IPS DF 19.7 (cell line): ENCODE measurements around the gene FLVCR1.
A peak's percentile ranks its signal among the peaks of the same experiment; 100 is the strongest.
"Not testable (repeated sequence)": the region's sequence is repeated elsewhere in the genome, so short reads cannot be mapped to it uniquely, and the experiment has no call there.

Experiments
- DNase-seq: peaks from one replicate; pipeline ENCODE4 v3.0.0-alpha.2; 2013; ENCODE audit warnings: low read depth, low spot score

Gene FLVCR1

DNA sequence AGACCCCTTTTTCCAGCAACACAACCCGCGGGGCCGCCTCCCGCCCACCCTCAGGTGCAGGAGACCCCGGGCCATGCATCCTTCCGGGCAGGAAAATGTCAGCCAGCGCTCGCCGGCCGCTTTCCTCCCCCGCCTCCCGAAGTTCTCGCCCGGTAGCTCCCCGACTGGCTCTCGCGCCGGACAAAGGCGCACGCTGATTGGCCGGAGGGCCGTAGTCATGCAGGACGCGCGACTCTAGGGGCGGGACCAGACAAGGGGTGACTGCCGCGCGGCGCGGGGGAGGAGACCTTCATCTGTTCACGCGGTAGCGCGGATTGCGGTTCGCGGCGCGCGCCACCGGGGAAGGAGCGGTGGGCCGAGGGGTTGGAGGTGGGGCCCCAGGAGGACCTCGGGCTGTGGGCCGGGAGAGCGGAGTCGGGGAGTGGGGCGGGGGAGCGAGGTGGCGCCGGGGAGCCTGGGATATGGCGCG is at the start of gene FLVCR1:
Gene FLVCR1 (plus strand): TSS at position 284 of the 469 bp plus-strand sequence. CDS start 178 bp downstream, at position 462.
- DNase-seq = peak; percentile 73

DNA sequence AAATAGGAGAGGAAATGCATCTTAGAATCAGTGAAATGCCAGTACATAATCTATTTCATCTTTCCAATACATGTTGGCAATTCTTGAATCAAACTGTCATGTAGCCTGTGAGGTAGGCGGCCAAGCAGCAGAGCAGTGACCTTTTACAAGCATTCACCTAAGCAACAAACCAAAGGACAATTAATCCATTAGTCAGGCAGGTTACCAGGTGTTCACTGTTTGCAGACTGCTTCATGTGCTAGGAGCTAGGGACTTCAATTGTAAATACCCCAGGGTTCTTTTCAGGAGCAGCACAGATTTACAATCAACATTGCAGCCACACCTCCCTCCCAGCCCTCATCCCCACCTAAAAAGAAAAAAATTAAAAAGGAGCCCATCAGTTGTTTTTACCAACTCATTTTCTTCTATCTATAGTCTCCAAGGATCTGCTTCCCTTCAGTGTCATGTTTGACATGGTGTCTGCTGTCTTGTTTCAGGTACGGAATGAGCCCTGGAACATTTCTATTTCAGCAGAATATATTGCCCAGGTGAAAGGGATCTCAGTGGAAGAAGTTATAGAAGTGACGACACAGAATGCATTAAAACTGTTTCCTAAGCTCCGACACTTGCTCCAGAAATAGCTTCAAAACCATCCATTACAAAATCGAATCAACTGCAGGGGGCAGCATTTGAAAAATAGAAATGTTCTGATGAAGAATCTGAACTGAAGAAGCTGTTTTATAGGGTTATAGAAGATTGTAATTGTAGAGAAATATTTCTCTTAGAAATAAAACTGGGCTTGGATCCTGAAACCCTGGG is 43.3 kb upstream of the FLVCR1 start:
- no peak for DNase-seq

DNA sequence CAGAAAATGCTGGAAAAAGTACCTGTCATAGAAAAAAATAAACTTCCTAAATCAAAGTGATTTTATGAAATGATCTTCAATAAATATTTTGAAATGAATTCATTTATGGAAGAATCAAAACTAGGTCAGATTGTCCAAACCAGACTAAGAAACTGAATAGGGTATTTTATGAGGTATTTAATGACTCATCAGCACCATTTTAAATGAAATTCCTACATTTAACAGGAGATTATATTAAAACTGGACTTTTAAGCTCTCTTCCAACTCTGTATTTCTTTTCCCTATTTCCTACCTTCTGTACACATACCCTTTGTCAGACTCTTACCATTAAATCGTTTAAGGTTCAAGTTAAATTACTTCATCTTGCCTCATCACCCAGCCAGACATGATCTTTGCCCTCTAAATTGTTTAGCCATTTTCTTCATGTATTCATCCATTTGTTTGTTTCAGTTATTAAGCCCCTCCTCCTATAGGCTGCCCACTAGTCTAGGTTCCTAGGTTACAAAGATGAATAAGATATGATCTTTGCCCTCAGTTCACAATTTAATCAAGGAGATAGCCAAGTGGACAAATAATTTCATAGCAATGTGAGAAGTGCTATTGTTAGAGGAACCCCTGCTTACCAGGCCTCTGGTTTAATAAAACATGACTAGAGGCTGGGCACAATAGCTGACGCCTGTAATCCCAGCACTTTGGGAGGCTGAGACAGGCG is 41.4 kb upstream of the FLVCR1 start:
- DNase-seq = no peak

DNA sequence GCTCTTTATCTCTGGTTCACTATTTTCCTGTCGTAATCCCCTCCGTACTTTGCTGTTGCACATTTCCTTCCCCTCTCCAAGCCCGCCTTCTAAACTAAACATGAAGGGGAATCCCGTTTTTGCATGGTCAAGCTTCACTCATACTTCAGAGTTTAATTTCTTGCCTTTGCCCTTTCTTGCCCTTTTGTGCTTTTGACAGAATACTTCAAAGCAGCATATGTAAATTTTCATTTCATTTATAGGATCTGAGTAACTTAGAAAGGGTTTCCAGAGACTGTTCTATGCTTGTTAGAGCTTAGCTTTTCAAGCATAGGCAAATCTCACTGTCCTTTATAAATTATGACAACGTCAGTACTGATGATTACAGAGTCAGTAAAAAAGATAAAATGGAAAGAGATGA is 38.3 kb upstream of the FLVCR1 start:
- no peak for DNase-seq

DNA sequence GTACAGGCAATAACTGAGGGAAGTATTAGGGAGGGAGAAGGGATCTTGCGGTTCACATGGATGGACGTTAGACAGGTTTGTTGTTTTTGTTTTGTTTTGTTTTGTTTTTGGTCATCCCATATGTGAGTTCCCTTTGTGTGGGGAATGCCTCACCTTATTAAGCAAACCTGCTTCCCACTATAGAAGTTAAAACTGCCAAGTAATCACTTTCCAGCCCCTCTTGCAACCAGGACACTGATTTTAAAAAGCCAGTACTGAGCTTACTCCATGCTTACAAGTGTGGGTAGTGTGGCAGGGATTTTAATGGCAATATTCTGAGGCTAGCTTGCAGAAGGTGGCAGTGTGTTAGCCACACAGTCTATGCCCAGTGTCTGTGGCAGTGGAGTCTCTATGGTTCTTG is 37.1 kb upstream of the FLVCR1 start:
- no peak for DNase-seq

DNA sequence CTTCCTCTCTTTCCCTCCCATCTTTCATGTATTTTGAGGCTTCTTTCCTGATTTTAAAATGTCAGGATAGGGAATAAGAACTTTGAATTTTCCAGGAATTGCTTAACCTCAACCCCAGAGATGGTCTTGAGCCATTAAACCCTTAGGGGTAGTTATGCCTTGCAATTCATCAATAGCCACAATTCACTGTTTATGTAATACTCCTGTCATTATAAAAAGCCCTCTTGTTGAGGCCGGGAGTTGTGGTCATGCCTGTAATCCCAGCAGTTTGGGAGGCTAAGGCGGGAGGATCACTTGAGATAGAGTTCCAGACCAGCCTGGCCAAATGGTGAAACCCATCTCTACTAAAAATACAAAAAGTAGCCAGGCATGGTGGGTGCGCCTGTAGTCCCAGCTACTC is 35.1 kb upstream of the FLVCR1 start:
- DNase-seq = no peak

DNA sequence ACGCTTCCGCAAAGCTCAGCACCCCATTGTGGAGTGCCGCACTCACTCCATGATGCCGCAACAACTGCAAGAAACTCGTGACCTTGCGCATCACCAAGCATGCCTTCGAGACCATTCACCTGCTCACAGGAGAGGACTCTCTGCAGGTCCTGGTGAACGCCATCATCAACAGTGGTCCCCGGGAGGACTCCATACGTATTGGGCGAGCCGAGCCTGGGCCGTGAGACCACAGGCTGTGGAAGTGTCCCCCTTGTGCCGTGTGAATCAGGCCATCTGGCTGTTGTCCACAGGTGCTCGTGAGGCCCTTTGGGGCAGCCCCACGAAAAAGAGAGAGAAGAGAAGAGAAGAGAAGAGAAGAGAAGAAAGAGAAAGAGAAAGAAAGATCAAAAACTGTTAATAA is 33.9 kb upstream of the FLVCR1 start:
- DNase-seq = no peak

DNA sequence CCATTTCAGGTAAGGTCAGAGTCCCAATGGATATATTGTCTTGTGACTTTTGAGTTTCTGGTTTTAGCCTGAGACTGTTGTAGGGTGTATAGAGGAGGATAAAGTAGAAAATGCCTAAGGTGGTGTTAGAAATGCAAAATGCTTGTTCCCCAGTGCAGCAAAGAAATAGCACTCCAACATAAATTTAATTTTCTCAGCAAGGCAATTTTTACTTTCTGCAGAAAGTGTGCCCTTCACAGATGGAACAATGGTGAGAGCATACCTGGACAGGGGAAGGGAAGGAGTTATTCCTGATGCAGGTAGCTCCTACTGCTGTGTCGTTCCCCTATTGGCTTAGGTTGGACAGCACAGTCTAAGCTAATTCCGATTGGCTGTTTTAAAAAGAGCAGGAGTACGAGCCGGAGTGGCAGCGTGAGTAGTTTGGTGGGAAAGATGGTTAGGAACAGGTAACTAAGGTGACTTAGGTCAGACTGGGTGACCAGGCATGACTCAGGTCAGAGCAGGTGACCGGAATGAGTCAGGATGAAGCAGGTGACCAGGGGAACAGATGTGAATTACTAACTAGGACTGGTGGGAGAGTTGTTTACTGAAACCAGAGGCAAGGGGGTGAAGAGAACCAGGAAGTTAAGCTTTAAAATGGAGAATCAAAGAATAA is 32.1 kb upstream of the FLVCR1 start:
- no peak for DNase-seq

DNA sequence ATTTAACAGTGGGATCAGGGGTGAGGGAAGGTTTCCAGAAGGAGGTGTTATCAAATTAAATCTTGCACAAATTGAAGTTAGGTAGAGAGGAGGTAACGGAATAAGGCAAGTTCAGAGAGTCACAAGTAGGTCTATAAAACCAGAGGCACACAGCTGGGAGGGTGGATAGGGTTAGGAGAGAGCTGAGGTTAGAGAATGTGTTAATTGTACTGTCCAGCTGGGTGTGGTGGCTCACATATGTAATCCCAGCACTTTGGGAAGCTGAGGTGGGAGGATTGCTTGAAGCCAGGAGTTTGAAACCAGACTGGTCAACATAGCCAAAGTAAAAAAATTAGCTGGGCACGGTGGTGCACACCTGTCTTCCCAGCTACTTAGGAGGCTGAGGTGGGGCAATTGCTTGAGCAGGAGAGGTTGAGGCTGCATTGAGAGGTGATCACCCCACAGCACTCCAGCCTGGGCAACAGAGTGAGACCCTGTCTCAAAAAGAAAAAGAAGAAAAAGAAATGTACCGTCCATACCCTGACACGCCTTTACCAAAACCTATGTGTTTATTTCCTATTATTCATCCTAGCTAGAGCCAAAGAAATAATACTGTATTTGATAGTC is 30.8 kb upstream of the FLVCR1 start:
- no peak for DNase-seq

DNA sequence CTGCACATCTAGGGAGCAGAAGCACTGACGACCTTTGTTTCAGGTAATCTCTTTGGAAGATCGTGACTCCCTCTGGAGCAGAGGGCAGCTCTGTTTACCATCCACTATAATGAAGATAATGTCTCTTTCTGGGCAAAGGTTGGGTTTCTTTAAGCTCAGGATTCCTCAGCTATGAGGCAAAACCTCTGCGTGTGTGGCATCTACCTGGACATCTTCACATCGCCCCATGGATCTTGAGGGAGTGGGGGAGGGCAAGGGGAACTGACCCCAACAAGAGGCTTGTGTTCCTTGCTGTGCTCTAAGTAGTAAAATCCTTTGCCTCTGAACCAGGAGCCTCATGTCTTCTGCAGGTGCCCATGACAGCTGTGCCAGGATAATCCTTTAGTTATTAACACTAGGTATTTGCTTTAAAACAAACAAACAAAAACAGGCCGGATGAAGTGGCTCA is 30.2 kb upstream of the FLVCR1 start:
- DNase-seq = no peak

DNA sequence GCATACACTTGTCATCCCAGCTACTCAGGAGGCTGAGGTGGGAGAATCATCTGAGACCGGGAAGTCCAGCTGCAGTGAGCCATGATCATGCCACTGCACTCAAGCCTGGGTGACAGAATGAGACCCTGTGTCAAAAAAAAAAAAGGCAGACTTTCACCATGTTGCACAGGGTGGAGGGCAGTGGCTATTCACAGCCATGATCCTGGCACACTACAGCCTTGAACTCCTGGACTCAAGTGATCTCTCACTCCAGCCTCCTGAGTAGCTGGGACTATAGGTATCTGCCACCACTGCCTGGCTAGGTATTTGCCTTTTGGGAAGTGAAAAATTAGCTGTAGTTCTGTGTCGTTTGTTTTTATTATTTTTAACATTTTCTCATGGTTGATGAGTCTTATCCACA is 29.7 kb upstream of the FLVCR1 start:
- DNase-seq = no peak

DNA sequence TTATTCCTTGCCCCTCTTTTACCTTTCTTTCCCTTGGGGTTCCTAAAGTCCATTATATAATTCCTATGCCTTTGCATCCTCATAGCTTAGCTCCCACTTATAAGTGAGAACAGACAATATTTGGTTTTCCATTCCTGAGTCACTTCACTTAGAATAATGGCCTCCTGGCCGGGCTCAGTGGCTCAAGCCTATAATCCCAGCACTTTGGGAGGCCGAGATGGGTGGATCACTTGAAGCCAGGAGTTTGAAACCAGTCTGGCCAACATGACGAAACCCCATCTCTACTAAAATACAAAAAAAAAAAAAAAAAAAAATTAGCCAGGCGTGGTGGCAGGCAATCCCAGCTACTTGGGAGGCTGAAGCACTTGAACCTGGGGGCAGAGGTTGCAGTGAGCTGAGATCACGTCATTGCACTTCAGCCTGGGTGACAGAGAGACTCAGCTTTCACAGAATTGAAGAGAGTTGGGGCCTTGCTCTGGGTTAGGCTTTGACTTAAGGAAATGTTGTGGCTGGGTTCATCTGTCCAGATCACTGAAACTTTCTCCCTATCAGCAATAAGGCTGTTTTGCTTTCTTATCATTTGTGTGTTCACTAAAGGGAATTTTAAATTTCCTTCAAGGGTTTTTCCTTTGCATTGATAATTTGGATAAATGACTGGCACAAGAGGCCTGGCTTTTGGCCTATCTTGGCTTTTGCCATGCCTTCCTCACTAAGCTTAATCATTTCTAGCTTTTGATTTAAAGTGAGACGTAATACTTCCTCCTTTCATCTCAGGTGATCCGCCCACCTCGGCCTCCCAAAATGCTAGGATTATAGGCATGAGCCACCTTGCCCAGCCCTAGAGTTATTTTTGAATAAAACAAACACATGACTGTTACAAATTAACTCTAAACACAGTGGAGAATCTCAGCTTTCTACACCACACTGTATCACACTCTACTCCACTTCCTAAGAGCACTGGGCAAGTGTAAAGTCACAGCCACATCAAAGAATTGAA is 24.6 kb upstream of the FLVCR1 start:
- DNase-seq = not testable (repeated sequence)

DNA sequence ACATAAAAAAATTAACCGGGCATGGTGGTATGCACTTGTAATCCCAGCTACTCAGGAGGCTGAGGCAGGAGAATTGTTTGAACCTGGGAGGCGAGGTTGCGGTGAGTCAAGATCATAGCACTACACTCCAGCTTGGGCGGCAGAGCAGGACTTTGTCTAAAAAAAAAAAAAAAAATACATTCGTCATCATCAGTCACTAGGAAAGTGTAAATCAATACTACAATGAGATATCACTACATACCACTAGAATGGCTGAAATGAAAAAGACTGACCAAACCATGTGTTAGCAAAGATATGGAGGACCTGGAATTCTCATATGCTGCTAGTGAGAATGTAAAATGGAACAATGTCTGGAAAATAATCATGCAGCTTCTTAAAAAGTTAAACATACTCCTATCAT is 19.9 kb upstream of the FLVCR1 start:
- DNase-seq = no peak

DNA sequence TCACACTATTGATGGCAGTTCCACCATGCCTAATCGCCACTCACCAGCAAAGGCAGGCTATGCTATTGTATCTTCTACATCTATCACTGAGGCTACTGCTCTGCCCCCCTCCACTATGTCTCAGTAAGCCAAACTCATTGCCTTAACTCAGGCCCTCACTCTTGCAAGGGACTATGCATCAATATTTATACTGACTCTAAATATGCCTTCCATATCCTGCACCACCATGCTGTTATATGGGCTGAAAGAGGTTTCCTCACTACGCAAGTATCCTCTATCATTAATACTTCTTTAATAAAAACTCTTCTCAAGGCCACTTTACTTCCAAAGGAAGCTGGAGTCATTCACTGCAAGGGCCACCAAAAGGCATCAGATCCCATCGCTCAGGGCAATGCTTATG is 13.6 kb upstream of the FLVCR1 start:
- not testable (repeated sequence) for DNase-seq

DNA sequence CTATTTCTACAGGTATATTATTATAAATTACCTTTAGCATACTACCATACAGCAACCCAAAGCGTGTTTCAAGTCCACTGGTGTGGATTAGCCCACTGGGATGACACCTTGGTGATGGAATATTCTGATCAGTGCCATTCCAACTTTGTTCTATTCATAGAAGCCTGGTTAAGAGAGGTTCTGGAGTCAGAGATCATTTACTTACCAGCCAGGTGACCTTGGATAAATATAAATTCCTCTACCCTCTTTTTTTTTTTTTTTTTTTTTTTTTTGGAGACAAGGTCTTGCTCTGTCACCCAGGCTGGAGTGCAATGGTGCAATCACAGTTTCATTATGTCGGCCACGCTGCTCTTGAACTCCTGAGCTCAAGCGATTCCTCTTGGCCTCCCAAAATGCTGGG is 10.5 kb upstream of the FLVCR1 start, which contains the start of gene SPATA45:
Gene SPATA45 (minus strand): TSS at position 101 of the 400 bp plus-strand sequence. CDS start 11,500 bp downstream, outside the sequence.
- no peak for DNase-seq

DNA sequence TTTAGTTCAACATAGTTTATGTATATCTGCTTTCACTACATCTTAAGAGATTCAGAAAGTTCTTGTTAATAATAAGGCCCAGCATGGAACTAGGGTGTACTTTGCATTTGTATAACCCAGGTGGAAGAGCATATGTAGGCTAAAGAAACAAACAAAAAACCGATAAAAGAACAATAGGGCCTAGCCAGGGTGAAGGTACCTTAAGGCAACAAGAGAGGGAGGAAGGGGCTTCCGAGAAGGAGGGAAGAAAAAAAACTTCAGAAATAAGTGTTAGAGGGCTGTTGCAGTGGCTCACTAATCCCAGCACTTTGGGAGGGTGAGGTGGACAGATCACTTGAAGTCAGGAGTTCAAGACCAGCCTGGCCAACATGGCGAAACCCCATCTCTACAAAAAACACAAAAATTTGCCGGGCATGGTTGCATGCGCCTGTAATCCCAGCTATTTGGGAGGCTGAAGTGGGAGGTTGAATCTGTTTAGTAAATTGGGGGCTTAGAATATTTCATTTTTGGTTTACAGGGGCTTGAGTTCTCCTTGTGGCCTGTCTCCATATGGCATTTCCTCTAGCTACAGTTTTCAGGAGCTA is 5.9 kb upstream of the FLVCR1 start:
- peak; percentile 85 for DNase-seq

DNA sequence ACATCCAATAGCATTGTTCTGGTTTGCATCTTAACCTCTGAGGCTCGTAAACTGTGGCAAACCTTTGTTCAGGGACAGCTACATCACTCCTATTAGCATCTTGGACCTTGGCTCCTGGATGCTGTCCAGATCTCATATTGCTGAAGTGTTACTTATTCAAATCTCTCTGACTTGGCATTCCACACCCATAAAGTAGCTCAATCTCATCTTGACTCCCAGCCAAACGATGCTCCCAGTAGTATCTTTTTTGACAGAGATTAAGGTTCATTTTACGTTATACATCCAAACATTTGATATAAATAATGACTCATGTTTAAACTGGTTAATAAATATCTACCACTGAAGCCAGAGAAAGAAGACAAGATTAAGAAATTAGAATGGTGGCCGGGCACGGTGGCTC is 4.4 kb upstream of the FLVCR1 start:
- no peak for DNase-seq

DNA sequence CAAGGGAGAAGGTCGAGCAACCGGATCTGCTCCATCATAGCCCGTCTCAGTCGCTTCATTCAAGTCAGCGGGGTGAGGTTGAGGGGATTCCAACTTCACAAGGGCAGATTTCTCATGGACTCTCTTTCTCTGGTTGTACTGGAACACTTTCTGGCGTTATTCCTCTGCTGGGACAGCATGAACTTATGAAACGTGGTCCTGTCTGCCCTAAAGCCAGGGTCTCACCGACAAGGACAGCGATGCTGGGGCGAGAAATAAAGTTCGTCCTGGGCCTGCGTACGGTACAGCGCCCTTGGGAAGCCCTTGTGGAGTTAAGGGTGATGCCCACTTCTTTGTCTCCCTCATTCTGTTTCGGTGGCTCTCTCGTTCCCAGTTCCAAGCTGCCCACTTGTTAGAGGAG is 1.3 kb upstream of the FLVCR1 start:
- no peak for DNase-seq

DNA sequence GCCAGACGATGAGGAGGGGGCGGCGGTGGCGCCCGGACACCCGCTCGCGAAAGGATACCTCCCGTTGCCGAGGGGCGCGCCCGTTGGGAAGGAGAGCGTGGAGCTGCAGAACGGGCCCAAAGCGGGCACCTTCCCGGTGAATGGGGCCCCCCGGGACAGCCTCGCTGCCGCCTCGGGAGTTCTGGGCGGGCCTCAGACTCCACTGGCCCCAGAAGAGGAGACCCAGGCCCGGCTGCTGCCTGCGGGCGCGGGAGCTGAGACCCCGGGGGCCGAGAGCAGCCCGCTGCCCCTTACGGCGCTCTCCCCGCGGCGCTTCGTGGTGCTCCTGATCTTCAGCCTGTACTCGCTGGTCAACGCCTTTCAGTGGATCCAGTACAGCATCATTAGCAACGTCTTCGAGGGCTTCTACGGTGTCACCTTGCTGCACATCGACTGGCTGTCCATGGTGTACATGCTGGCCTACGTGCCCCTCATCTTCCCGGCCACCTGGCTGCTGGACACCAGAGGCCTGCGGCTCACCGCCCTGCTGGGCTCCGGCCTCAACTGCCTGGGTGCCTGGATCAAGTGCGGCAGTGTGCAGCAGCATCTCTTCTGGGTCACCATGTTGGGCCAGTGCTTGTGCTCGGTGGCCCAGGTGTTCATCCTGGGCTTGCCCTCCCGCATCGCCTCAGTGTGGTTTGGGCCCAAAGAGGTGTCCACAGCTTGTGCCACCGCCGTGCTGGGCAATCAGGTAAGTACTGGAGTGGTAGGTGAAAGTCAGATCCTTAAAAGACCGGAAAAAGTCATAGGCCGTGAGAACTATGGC is 588 bp downstream of the FLVCR1 start:
- no peak for DNase-seq
